ENCODE results near the gene LSS. TPM values are rescaled to one million over a fixed set of nuclear protein-coding genes. Genes with fewer than 3 reads are reported as not detected.
A peak's percentile ranks its signal among the peaks of the same experiment; 100 is the strongest.
"Not testable (repeated sequence)": the region's sequence is repeated elsewhere in the genome, so short reads cannot be mapped to it uniquely, and the experiment has no call there.

Gene LSS
- total and polyA plus RNA-seq, 2 of the 4 experiments (the other 2 are of a cell fraction), result 43.4 to 58.1 TPM

GRCh38 chr21:46226146-46226545, 2.4 kb downstream of the LSS start:
- Histone ChIP-seq H3K23ac (ENCODE audit: low read depth, low read length) (peak overlapping the region; percentile 60; the same call in 1 of the 2 replicates), H3K9me3 (ENCODE audit: control insufficient read depth, insufficient read depth, low read length) (no peaks in the 10 kb centered on the region), H4K8ac (ENCODE audit: low read depth in 2 of 2, low read length in 2 of 2) (no peak overlapping the region), H3K18ac (ENCODE audit: low read depth, low read length) (no peak overlapping the region), H3K14ac (replicated peaks; ENCODE audit: low read depth, low read length) (peak overlapping the region; percentile 19; the same call in 1 of the 2 replicates), H2AK9ac (replicated peaks; ENCODE audit: low read depth, low read length, poor library complexity) (peak overlapping the region; percentile 45), H2BK120ac (ENCODE audit: low read depth, low read length) (no peak overlapping the region), H4K5ac (ENCODE audit: low read depth, low read length) (no peak overlapping the region), H2AK5ac (ENCODE audit: low read depth, low read length) (peak overlapping the region; percentile 30; the same call in 1 of the 2 replicates), H3K4me3 (ENCODE audit: insufficient read depth, low read depth, low read length) (no peak overlapping the region), H3K4me2 (ENCODE audit: low read depth, low read length) (peak overlapping the region; percentile 23; the same call in 1 of the 2 replicates), H4K91ac (ENCODE audit: insufficient read depth, low read depth, low read length) (no peak overlapping the region), H2AFZ (replicated peaks; ENCODE audit: low read length, poor library complexity) (no peak overlapping the region), H3K9me1 (ENCODE audit: insufficient read depth, low read length) (peaks cover 13% of the 10 kb centered on the region), H3K79me1 (ENCODE audit: low read depth in 1 of 2, low read length in 2 of 2) (peaks cover 9 to 73% of the 10 kb centered on the region in 2 experiments; a peak in 3 of 4 replicates), H3K56ac (ENCODE audit: extremely low read depth, insufficient read depth, low read length) (no peak overlapping the region), H2BK15ac (ENCODE audit: low read depth, low read length) (no peak overlapping the region), H3K9ac (ENCODE audit: low read depth, low read length) (no peak overlapping the region), H2BK20ac (ENCODE audit: low read depth, low read length) (no peak overlapping the region), H3K27me3 (ENCODE audit: control insufficient read depth, insufficient read depth, low read length) (no peaks in the 10 kb centered on the region), H3K27ac (ENCODE audit: insufficient read depth, low read length) (no peak overlapping the region), H3K36me3 (ENCODE audit: control insufficient read depth, insufficient read depth, low read length) (peaks cover 14% of the 10 kb centered on the region), H3K4ac (ENCODE audit: low read depth, low read length) (peak overlapping the region; percentile 38; the same call in 1 of the 2 replicates), H3K4me1 (ENCODE audit: control insufficient read depth, insufficient read depth, low read length) (peaks cover 13% of the 10 kb centered on the region), H2BK5ac (ENCODE audit: low read depth, low read length, poor library complexity, severe bottlenecking) (no peak overlapping the region), H4K20me1 (ENCODE audit: insufficient read depth, low read length) (peaks cover 34% of the 10 kb centered on the region; the same call in 1 of the 2 replicates)
- intact Hi-C loops (cut with micrococcal nuclease) (loop anchor here (2.0 kb wide), 1 partner anchor 253 kb away; no protein-coding TSS in a partner anchor), in situ Hi-C loops (cut with MboI; ENCODE audit: low sequenced_read_pairs) (no loop called here), dilution Hi-C loops (cut with HindIII; ENCODE audit: low sequenced_read_pairs, unreplicated experiment) (no loop called here)
- no TSS peak for BruUV-seq (replicated peaks)
- no CpG with 5 or more reads among the region's 1 CpG for WGBS, 2 experiments (ENCODE audit: extremely low coverage in 2 of 2, insufficient read length in 1 of 2)
- ATAC-seq (ENCODE audit: low read depth) (no peak), DNase-seq (peak; percentile 19)
- ChIA-PET CTCF (no interaction called here), POLR2A (ENCODE audit: unreplicated experiment) (no interaction called here)
- TF ChIP-seq RCOR1 (IDR thresholded peaks at IDR 0.05; ENCODE audit: insufficient replicate concordance, low read length) (no peak), BHLHE40 (IDR thresholded peaks at IDR 0.05; ENCODE audit: low read depth, low read length) (no peak), CHD1 (IDR thresholded peaks at IDR 0.05; ENCODE audit: low read depth, low read length) (no peak), FOS (IDR thresholded peaks at IDR 0.05; ENCODE audit: low read depth, low read length) (no peak), RAD21 (IDR thresholded peaks at IDR 0.05; ENCODE audit: low read length) (no peak), MXI1 (IDR thresholded peaks at IDR 0.05; ENCODE audit: borderline replicate concordance, low read depth, low read length) (no peak), CTCF (conservative IDR thresholded peaks at IDR 0.05; ENCODE audit: low read depth, low read length) (no peak), MAFK (IDR thresholded peaks at IDR 0.05; ENCODE audit: low read depth, low read length) (no peak)

GRCh38 chr21:46223661-46224060, 4.9 kb downstream of the LSS start:
- intact Hi-C loops (cut with micrococcal nuclease); H3K4me1 ChIP-seq (ENCODE audit: control insufficient read depth, insufficient read depth, low read length); H3K9ac ChIP-seq (ENCODE audit: low read depth, low read length); CTCF ChIA-PET; ATAC-seq (ENCODE audit: low read depth); POLR2A ChIA-PET (ENCODE audit: unreplicated experiment); H3K4ac ChIP-seq (ENCODE audit: low read depth, low read length); H3K14ac ChIP-seq (replicated peaks; ENCODE audit: low read depth, low read length); dilution Hi-C loops (cut with HindIII; ENCODE audit: low sequenced_read_pairs, unreplicated experiment); DNase-seq; H4K8ac ChIP-seq (ENCODE audit: low read depth in 2 of 2, low read length in 2 of 2); H4K5ac ChIP-seq (ENCODE audit: low read depth, low read length); H2AK5ac ChIP-seq (ENCODE audit: low read depth, low read length); H3K4me3 ChIP-seq (ENCODE audit: insufficient read depth, low read depth, low read length); H2BK5ac ChIP-seq (ENCODE audit: low read depth, low read length, poor library complexity, severe bottlenecking); H4K91ac ChIP-seq (ENCODE audit: insufficient read depth, low read depth, low read length); H3K18ac ChIP-seq (ENCODE audit: low read depth, low read length); H3K23ac ChIP-seq (ENCODE audit: low read depth, low read length); H3K27ac ChIP-seq (ENCODE audit: insufficient read depth, low read length); H3K56ac ChIP-seq (ENCODE audit: extremely low read depth, insufficient read depth, low read length); H2AK9ac ChIP-seq (replicated peaks; ENCODE audit: low read depth, low read length, poor library complexity); H2BK15ac ChIP-seq (ENCODE audit: low read depth, low read length); in situ Hi-C loops (cut with MboI; ENCODE audit: low sequenced_read_pairs); H3K9me3 ChIP-seq (ENCODE audit: control insufficient read depth, insufficient read depth, low read length); H3K27me3 ChIP-seq (ENCODE audit: control insufficient read depth, insufficient read depth, low read length); H2AFZ ChIP-seq (replicated peaks; ENCODE audit: low read length, poor library complexity); BruUV-seq (replicated peaks); H3K4me2 ChIP-seq (ENCODE audit: low read depth, low read length); H3K9me1 ChIP-seq (ENCODE audit: insufficient read depth, low read length); H2BK120ac ChIP-seq (ENCODE audit: low read depth, low read length); H2BK20ac ChIP-seq (ENCODE audit: low read depth, low read length): not testable (repeated sequence)
- Histone ChIP-seq H3K79me1 (ENCODE audit: low read depth in 1 of 2, low read length in 2 of 2) (peaks cover 15 to 76% of the 10 kb centered on the region in 2 experiments), H3K36me3 (ENCODE audit: control insufficient read depth, insufficient read depth, low read length) (peaks cover 28% of the 10 kb centered on the region), H4K20me1 (ENCODE audit: insufficient read depth, low read length) (peaks cover 34% of the 10 kb centered on the region; the same call in 1 of the 2 replicates)
- WGBS, 2 experiments (ENCODE audit: extremely low coverage in 2 of 2, insufficient read length in 1 of 2), result 93% methylated on average over 3 of the region's 18 CpGs; no CpG with 5 or more reads in 1 of the 2 experiments
